ENCODE measurements around the gene PPP2R2D. TPM values are rescaled to one million over a fixed set of nuclear protein-coding genes. Genes with fewer than 3 reads are reported as not detected.
"Not testable (repeated sequence)": the region's sequence is repeated elsewhere in the genome, so short reads cannot be mapped to it uniquely, and the experiment has no call there.

Gene PPP2R2D
- total RNA-seq, 1 donor from 2014 or later: 32.7 TPM

GRCh38 chr10:131982185-131982756 is 81.5 kb downstream of the PPP2R2D start:
- Mint-ChIP-seq H3K27me3 (peaks cover 2% of the 10 kb centered on the region), H3K36me3 (ENCODE audit: low read depth) (no peaks in the 10 kb centered on the region), H3K4me3 (peak overlapping the region; percentile 78), H3K27ac (no peak overlapping the region), H3K4me1 (peaks cover 10% of the 10 kb centered on the region), H3K9me3 (no peaks in the 10 kb centered on the region)
- no peak for DNase-seq
- POLR2A ChIA-PET: interaction anchor here (1.0 to 2.0 kb wide), 2 partner anchors 61 to 82 kb away, joined by 3 to 9 read pairs; partner anchors contain the start of gene PPP2R2D
- TF ChIP-seq CTCF (IDR thresholded peaks at IDR 0.05): no peak
- intact Hi-C loops (cut with micrococcal nuclease): loop anchor here (5.0 kb wide), 1 partner anchor 415 kb away; the partner anchor contains the start of gene PWWP2B
- no peak for ATAC-seq (ENCODE audit: low read depth)
- CTCF ChIA-PET: no interaction called here

- H3K36me3 Mint-ChIP-seq (ENCODE audit: low read depth): no peaks in the 10 kb centered on the region
- DNase-seq: no peak
- ATAC-seq (ENCODE audit: low read depth): no peak
- no peaks in the 10 kb centered on the region for H3K9me3 Mint-ChIP-seq
- peaks cover 10% of the 10 kb centered on the region for H3K4me1 Mint-ChIP-seq
- CTCF ChIA-PET: no interaction called here
- peaks cover 2% of the 10 kb centered on the region for H3K27me3 Mint-ChIP-seq
- intact Hi-C loops (cut with micrococcal nuclease): loop anchor here (5.0 kb wide), 1 partner anchor 415 kb away; the partner anchor contains the start of gene PWWP2B
- no peak for TF ChIP-seq CTCF (IDR thresholded peaks at IDR 0.05)
- peak overlapping the region; percentile 70 for H3K4me3 Mint-ChIP-seq
- H3K27ac Mint-ChIP-seq: no peak overlapping the region
- POLR2A ChIA-PET: interaction anchor here (2.0 kb wide), 1 partner anchor 82 kb away, joined by 9 read pairs; the partner anchor contains the start of gene PPP2R2D
Observed at GRCh38 chr10:131982796-131983195, 82.0 kb downstream of the PPP2R2D start.

- ChIA-PET CTCF (no interaction called here), POLR2A (no interaction called here)
- intact Hi-C loops (cut with micrococcal nuclease): loop anchor here (5.0 kb wide), 1 partner anchor 414 kb away; the partner anchor contains the start of gene PWWP2B
- ATAC-seq (ENCODE audit: low read depth) (no peak), DNase-seq (no peak)
- Mint-ChIP-seq H3K27ac (no peak overlapping the region), H3K4me1 (peaks cover 10% of the 10 kb centered on the region), H3K27me3 (peaks cover 4% of the 10 kb centered on the region), H3K4me3 (no peak overlapping the region), H3K9me3 (no peaks in the 10 kb centered on the region), H3K36me3 (ENCODE audit: low read depth) (no peaks in the 10 kb centered on the region)
- no peak for TF ChIP-seq CTCF (IDR thresholded peaks at IDR 0.05)
Observed at GRCh38 chr10:131983780-131984179, 83.0 kb downstream of the PPP2R2D start.

- H3K36me3 Mint-ChIP-seq (ENCODE audit: low read depth); H3K9me3 Mint-ChIP-seq; CTCF ChIA-PET; H3K27me3 Mint-ChIP-seq; intact Hi-C loops (cut with micrococcal nuclease); H3K4me1 Mint-ChIP-seq; DNase-seq; H3K27ac Mint-ChIP-seq; H3K4me3 Mint-ChIP-seq; POLR2A ChIA-PET; ATAC-seq (ENCODE audit: low read depth): not testable (repeated sequence)
Observed at GRCh38 chr10:131986851-131987250, 86.0 kb downstream of the PPP2R2D start.

GRCh38 chr10:131987301-131987700 is 86.5 kb downstream of the PPP2R2D start:
- POLR2A ChIA-PET; H3K27me3 Mint-ChIP-seq; H3K4me3 Mint-ChIP-seq; CTCF ChIA-PET; ATAC-seq (ENCODE audit: low read depth); H3K4me1 Mint-ChIP-seq; DNase-seq; intact Hi-C loops (cut with micrococcal nuclease); H3K9me3 Mint-ChIP-seq; H3K27ac Mint-ChIP-seq; H3K36me3 Mint-ChIP-seq (ENCODE audit: low read depth): not testable (repeated sequence)

GRCh38 chr10:131987786-131988185 is 87.0 kb downstream of the PPP2R2D start:
- H3K27ac Mint-ChIP-seq; H3K27me3 Mint-ChIP-seq; ATAC-seq (ENCODE audit: low read depth); H3K4me1 Mint-ChIP-seq; intact Hi-C loops (cut with micrococcal nuclease); POLR2A ChIA-PET; H3K4me3 Mint-ChIP-seq; H3K9me3 Mint-ChIP-seq; DNase-seq; H3K36me3 Mint-ChIP-seq (ENCODE audit: low read depth); CTCF ChIA-PET: not testable (repeated sequence)

Measured in activated B cell treated with CpG ODN at 0.5 μM for 24 hours (primary cell).